HG03060 (cell line): ENCODE data around the gene ARAP2.
A peak's percentile ranks its signal among the peaks of the same experiment; 100 is the strongest.

Source experiments
- ATAC-seq: cut with Tn5 transposase; IDR thresholded peaks from one replicate; pipeline ENCODE4 v1.9.1; 2021; ENCODE audit warnings: low read depth, moderate number of reproducible peaks; ENCODE audit not compliant: unreplicated experiment

The ARAP2 gene

GRCh38 chr4:36133658-36134057 is 110.7 kb downstream of the ARAP2 start:
- no peak for ATAC-seq

- no peak for ATAC-seq
These were observed 111.2 kb downstream of the ARAP2 start for GRCh38 chr4:36133086-36133485.

GRCh38 chr4:36130641-36131040 is 113.7 kb downstream of the ARAP2 start:
- ATAC-seq: no peak

- no peak for ATAC-seq
These were observed 115.6 kb downstream of the ARAP2 start for GRCh38 chr4:36128689-36129088.

GRCh38 chr4:36123906-36124305 is 120.4 kb downstream of the ARAP2 start:
- ATAC-seq: no peak

- no peak for ATAC-seq
These were observed 129.0 kb downstream of the ARAP2 start for GRCh38 chr4:36115312-36115711.

GRCh38 chr4:36111172-36111571 is 133.1 kb downstream of the ARAP2 start:
- ATAC-seq: no peak

- ATAC-seq: no peak
These were observed 144.8 kb downstream of the ARAP2 start for GRCh38 chr4:36099509-36099908.

- ATAC-seq: no peak
These were observed 149.3 kb downstream of the ARAP2 start for GRCh38 chr4:36094995-36095394.

GRCh38 chr4:36091997-36092396 is 152.3 kb downstream of the ARAP2 start:
- no peak for ATAC-seq

GRCh38 chr4:36088542-36088941 is 155.8 kb downstream of the ARAP2 start:
- no peak for ATAC-seq

GRCh38 chr4:36086261-36086786 is 158.0 kb downstream of the ARAP2 start:
- no peak for ATAC-seq

- no peak for ATAC-seq
These were observed 161.5 kb downstream of the ARAP2 start for GRCh38 chr4:36082817-36083216.

GRCh38 chr4:36081185-36081584 is 163.1 kb downstream of the ARAP2 start:
- peak; percentile 98 for ATAC-seq

GRCh38 chr4:36079666-36080065 is 164.6 kb downstream of the ARAP2 start:
- ATAC-seq: no peak

GRCh38 chr4:36078319-36078718 is 166.0 kb downstream of the ARAP2 start:
- no peak for ATAC-seq

GRCh38 chr4:36072529-36072928 is 171.8 kb downstream of the ARAP2 start:
- no peak for ATAC-seq

GRCh38 chr4:36067116-36067515 is 177.2 kb downstream of the ARAP2 start:
- ATAC-seq: no peak

- no peak for ATAC-seq
These were observed 178.9 kb downstream of the ARAP2 start for GRCh38 chr4:36065274-36065871.

- no peak for ATAC-seq
These were observed 180.2 kb downstream of the ARAP2 start for GRCh38 chr4:36064117-36064516.

GRCh38 chr4:36056136-36056535 is 188.2 kb downstream of the ARAP2 start:
- no peak for ATAC-seq

GRCh38 chr4:36054694-36055422 is 189.5 kb downstream of the ARAP2 start:
- ATAC-seq: no peak
